ENCODE data around the gene NXN.

NXN gene

DNA sequence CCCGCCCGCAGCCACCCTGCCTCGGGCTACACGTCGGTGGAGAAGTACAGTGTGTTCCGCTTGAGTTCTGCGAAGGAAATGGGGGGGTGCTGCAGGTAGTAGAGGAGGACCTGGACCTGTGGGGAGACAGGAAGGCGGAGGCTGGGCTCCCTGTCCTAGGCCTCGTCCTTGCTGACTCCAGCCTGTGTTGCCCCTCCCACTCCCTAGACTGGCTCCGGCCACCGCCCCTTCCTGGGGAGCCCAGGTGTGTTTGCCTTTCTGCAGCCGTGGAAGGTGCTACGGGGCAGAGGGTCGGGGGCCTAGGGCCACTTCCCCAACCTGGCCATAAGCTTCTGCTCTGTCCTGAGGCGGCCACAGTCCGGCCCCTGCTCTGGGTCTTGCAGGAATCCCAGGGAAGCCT is 26.5 kb upstream of the NXN start:
- Histone ChIP-seq H3K4me1 (ENCODE audit: control insufficient read depth in 1 of 2, insufficient read depth in 2 of 2, low read length in 2 of 2) (peaks cover 7 to 28% of the 10 kb centered on the region in 2 donors), H3K36me3 (ENCODE audit: control insufficient read depth in 1 of 2, insufficient read depth in 2 of 2, low read length in 2 of 2) (peaks cover 59 to 92% of the 10 kb centered on the region in 2 donors), H3K9ac (ENCODE audit: low read depth in 1 of 2, low read length in 2 of 2) (no peak overlapping the region), H3K4me3 (ENCODE audit: low read depth in 1 of 2, low read length in 2 of 2) (no peak overlapping the region), H3K27ac (ENCODE audit: low read depth, low read length) (peak overlapping the region; percentile 20), H3K9me3 (ENCODE audit: control insufficient read depth in 1 of 2, low read length in 2 of 2) (no peaks in the 10 kb centered on the region), H3K27me3 (ENCODE audit: control insufficient read depth in 1 of 2, insufficient read depth in 2 of 2, low read length in 2 of 2) (no peaks in the 10 kb centered on the region)

DNA sequence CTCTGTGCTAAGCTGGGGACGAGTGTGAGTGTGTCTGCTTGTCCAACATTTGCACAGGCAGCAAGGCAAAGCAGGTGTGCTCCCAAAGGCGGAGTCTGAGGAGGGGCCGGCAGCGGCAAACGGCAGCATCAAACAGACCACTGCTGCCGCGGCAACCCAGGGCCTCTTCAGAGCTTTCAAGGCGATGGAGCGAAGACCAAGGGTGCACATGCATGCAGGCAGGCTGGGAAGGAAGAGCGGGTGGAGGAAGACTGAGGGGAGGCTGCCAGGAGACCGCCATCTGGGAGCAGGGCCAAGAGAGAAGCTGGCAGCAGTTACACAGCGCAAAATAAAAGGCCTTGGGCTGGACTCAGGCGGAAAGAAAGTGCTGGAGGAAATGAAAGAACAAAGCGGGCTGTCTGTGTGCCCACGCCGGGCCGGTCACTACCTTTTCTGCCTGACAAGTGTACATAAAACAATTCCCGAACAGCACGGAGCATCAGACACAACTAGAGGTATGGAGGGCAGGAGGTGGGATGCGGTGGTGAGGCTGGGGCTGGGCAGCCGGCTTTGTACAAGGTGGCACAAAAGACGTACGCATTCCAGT is 25.9 kb upstream of the NXN start:
- no peak overlapping the region for H3K27ac ChIP-seq (ENCODE audit: low read depth, low read length)
- no peaks in the 10 kb centered on the region for H3K9me3 ChIP-seq (ENCODE audit: control insufficient read depth in 1 of 2, low read length in 2 of 2)
- H3K4me3 ChIP-seq (ENCODE audit: low read depth in 1 of 2, low read length in 2 of 2), result no peak overlapping the region
- H3K27me3 ChIP-seq (ENCODE audit: control insufficient read depth in 1 of 2, insufficient read depth in 2 of 2, low read length in 2 of 2), result no peaks in the 10 kb centered on the region
- no peak overlapping the region for H3K9ac ChIP-seq (ENCODE audit: low read depth in 1 of 2, low read length in 2 of 2)
- H3K4me1 ChIP-seq (ENCODE audit: control insufficient read depth in 1 of 2, insufficient read depth in 2 of 2, low read length in 2 of 2), result peaks cover 7 to 33% of the 10 kb centered on the region in 2 donors
- peaks cover 54 to 92% of the 10 kb centered on the region in 2 donors for H3K36me3 ChIP-seq (ENCODE audit: control insufficient read depth in 1 of 2, insufficient read depth in 2 of 2, low read length in 2 of 2)

DNA sequence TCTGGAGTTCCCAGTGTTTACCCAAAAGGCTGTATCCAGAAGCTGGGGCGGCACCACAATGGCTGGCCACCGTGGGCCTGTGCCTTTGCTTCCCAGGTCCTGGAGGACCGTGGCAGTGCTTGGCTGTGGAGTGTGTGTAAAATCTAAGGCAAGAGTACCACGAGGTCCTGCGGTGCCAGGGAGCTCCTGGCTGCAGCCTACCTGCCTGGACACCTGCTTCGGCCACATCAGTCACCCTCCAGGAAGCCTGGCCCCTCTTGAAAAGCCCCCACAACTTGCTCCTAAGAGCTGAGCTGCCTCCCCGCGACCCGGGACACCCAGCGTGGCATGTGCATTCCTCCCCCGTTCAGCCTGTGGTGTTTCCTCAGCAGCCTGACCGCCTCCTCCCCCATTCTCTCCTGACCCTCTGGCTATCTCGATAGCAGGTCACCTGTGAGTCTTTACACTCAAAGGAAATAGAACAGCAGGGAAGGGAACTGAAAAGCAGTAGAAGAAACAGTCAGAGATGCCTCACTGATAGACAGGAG is 25.3 kb upstream of the NXN start:
- no peak overlapping the region for H3K27ac ChIP-seq (ENCODE audit: low read depth, low read length)
- no peak overlapping the region for H3K4me3 ChIP-seq (ENCODE audit: low read depth in 1 of 2, low read length in 2 of 2)
- peaks cover 7 to 34% of the 10 kb centered on the region in 2 donors for H3K4me1 ChIP-seq (ENCODE audit: control insufficient read depth in 1 of 2, insufficient read depth in 2 of 2, low read length in 2 of 2)
- peaks cover 48 to 89% of the 10 kb centered on the region in 2 donors for H3K36me3 ChIP-seq (ENCODE audit: control insufficient read depth in 1 of 2, insufficient read depth in 2 of 2, low read length in 2 of 2)
- no peaks in the 10 kb centered on the region for H3K27me3 ChIP-seq (ENCODE audit: control insufficient read depth in 1 of 2, insufficient read depth in 2 of 2, low read length in 2 of 2)
- H3K9me3 ChIP-seq (ENCODE audit: control insufficient read depth in 1 of 2, low read length in 2 of 2), result no peaks in the 10 kb centered on the region
- no peak overlapping the region for H3K9ac ChIP-seq (ENCODE audit: low read depth in 1 of 2, low read length in 2 of 2)

DNA sequence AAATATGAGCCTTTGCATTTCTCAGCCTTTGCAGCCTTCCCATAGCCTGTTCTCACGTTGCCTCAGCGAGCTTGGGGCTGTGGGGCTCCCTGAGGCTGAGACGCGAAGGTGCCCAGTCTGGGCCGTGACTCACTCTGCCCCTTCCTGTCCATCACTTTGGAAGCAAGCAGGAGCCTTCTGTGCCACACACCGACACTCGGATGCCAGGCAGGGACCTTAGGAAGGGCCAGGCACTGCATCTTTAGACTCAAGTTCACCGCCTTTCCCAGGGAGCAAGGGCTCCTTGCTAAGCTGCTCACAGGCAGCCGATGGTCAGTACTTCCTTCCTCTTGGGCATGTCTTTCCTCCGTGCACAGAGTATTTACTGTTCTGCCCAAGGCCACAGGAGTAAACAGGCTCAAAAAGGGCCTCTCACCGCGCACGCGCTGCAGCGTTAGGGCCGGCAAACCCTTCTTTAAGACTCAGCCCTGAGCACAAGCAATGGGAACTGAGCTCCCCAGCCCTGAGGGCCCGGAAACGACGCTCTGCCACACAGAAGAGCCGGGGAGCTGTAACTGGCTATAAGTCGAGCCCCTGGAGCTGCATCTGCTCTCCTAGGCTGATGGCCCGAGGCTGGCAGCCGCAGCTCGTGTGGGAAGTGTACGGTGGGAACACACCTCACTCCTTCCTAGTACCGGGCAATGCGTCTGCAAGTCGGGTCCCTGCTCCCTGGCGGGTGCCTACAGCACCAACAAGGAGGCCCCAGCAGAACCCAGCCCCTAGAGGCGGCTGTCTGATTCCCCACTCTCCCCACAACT is 24.6 kb upstream of the NXN start:
- Histone ChIP-seq H3K4me3 (ENCODE audit: low read depth in 1 of 2, low read length in 2 of 2) (no peak overlapping the region), H3K9me3 (ENCODE audit: control insufficient read depth in 1 of 2, low read length in 2 of 2) (no peaks in the 10 kb centered on the region), H3K27ac (ENCODE audit: low read depth, low read length) (no peak overlapping the region), H3K9ac (ENCODE audit: low read depth in 1 of 2, low read length in 2 of 2) (no peak overlapping the region), H3K36me3 (ENCODE audit: control insufficient read depth in 1 of 2, insufficient read depth in 2 of 2, low read length in 2 of 2) (peaks cover 50 to 89% of the 10 kb centered on the region in 2 donors), H3K4me1 (ENCODE audit: control insufficient read depth in 1 of 2, insufficient read depth in 2 of 2, low read length in 2 of 2) (peaks cover 7 to 34% of the 10 kb centered on the region in 2 donors), H3K27me3 (ENCODE audit: control insufficient read depth in 1 of 2, insufficient read depth in 2 of 2, low read length in 2 of 2) (no peaks in the 10 kb centered on the region)

DNA sequence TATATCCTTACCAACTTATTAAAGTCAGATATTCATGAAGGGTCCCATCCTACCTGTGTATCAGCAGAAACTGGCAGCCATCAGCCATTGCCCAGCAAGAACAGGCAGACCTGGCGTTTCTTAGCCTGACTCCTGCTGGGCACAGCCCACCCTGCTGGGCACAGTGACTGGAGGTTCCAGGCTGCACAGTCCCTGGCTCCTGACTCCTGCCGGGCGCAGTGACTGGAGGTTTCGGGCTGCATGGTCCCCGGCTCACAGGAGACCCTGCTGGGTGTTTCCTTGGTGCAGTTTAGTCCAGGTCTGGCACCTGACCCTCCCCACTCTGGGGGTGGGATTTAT is 24.0 kb upstream of the NXN start:
- Histone ChIP-seq H3K27ac (ENCODE audit: low read depth, low read length) (no peak overlapping the region), H3K4me1 (ENCODE audit: control insufficient read depth in 1 of 2, insufficient read depth in 2 of 2, low read length in 2 of 2) (peaks cover 11 to 35% of the 10 kb centered on the region in 2 donors), H3K36me3 (ENCODE audit: control insufficient read depth in 1 of 2, insufficient read depth in 2 of 2, low read length in 2 of 2) (peaks cover 50 to 85% of the 10 kb centered on the region in 2 donors), H3K9ac (ENCODE audit: low read depth in 1 of 2, low read length in 2 of 2) (no peak overlapping the region), H3K27me3 (ENCODE audit: control insufficient read depth in 1 of 2, insufficient read depth in 2 of 2, low read length in 2 of 2) (no peaks in the 10 kb centered on the region), H3K4me3 (ENCODE audit: low read depth in 1 of 2, low read length in 2 of 2) (no peak overlapping the region), H3K9me3 (ENCODE audit: control insufficient read depth in 1 of 2, low read length in 2 of 2) (no peaks in the 10 kb centered on the region)

DNA sequence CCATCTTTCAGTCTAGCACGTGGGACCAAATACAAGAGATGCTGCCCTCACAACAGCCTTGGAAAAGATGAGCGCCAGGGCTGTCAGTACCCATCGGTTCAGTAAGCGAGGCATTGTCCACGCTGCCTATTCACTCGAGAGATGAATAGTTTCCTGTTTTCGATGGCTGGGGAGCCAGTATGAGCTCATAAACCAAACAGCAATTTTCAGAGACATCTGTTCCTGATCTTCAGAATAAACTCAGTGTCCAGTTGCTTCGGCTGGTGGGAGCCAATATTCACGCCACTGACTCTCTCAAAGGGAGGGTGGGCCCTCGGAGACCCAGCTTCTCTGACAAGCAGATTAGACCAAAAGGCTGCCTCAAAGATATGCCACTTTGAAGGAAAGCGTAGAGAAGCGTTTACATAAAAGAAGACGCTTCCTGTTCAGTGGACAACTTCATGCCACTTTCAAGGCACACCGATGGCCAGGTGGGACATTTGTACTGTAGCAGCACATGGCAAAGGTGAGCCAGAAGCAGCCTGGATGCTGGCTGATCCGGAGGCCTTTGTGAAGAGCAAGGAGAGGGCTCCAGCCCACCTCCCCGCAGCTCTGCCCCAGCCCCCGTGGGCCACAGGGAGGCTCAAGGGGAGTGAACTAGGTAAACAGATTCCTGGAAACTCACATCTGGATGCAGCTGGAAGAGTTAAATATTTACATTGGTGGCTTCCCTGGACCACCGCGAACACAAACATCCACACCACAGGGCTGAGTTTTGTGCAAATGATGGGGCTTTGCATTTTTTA is 23.4 kb upstream of the NXN start:
- H3K4me1 ChIP-seq (ENCODE audit: control insufficient read depth in 1 of 2, insufficient read depth in 2 of 2, low read length in 2 of 2), result peaks cover 18 to 42% of the 10 kb centered on the region in 2 donors
- no peak overlapping the region for H3K9ac ChIP-seq (ENCODE audit: low read depth in 1 of 2, low read length in 2 of 2)
- no peaks in the 10 kb centered on the region for H3K9me3 ChIP-seq (ENCODE audit: control insufficient read depth in 1 of 2, low read length in 2 of 2)
- H3K36me3 ChIP-seq (ENCODE audit: control insufficient read depth in 1 of 2, insufficient read depth in 2 of 2, low read length in 2 of 2), result peaks cover 46 to 79% of the 10 kb centered on the region in 2 donors
- H3K27ac ChIP-seq (ENCODE audit: low read depth, low read length), result no peak overlapping the region
- no peak overlapping the region for H3K4me3 ChIP-seq (ENCODE audit: low read depth in 1 of 2, low read length in 2 of 2)
- no peaks in the 10 kb centered on the region for H3K27me3 ChIP-seq (ENCODE audit: control insufficient read depth in 1 of 2, insufficient read depth in 2 of 2, low read length in 2 of 2)

DNA sequence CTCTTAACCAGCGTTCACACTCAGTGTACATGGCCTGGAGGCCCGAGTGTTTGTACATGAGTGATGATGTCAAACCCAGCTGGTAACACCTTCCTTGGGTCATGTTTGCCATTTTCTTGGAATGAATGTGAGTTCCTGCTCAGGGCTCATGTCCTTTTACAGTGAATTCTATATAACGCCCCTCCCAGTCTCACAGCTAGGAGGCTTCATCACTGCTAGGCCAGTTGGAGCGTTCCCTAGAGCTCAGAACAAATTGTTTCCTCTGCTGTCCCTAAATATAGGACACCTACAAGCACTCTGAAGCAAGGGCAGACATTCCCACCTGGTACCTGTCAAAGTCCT is 22.8 kb upstream of the NXN start:
- Histone ChIP-seq H3K36me3 (ENCODE audit: control insufficient read depth in 1 of 2, insufficient read depth in 2 of 2, low read length in 2 of 2) (peaks cover 41 to 73% of the 10 kb centered on the region in 2 donors), H3K9me3 (ENCODE audit: control insufficient read depth in 1 of 2, low read length in 2 of 2) (no peaks in the 10 kb centered on the region), H3K4me3 (ENCODE audit: low read depth in 1 of 2, low read length in 2 of 2) (no peak overlapping the region), H3K27me3 (ENCODE audit: control insufficient read depth in 1 of 2, insufficient read depth in 2 of 2, low read length in 2 of 2) (no peaks in the 10 kb centered on the region), H3K4me1 (ENCODE audit: control insufficient read depth in 1 of 2, insufficient read depth in 2 of 2, low read length in 2 of 2) (peaks cover 21 to 48% of the 10 kb centered on the region in 2 donors), H3K9ac (ENCODE audit: low read depth in 1 of 2, low read length in 2 of 2) (no peak overlapping the region), H3K27ac (ENCODE audit: low read depth, low read length) (no peak overlapping the region)

DNA sequence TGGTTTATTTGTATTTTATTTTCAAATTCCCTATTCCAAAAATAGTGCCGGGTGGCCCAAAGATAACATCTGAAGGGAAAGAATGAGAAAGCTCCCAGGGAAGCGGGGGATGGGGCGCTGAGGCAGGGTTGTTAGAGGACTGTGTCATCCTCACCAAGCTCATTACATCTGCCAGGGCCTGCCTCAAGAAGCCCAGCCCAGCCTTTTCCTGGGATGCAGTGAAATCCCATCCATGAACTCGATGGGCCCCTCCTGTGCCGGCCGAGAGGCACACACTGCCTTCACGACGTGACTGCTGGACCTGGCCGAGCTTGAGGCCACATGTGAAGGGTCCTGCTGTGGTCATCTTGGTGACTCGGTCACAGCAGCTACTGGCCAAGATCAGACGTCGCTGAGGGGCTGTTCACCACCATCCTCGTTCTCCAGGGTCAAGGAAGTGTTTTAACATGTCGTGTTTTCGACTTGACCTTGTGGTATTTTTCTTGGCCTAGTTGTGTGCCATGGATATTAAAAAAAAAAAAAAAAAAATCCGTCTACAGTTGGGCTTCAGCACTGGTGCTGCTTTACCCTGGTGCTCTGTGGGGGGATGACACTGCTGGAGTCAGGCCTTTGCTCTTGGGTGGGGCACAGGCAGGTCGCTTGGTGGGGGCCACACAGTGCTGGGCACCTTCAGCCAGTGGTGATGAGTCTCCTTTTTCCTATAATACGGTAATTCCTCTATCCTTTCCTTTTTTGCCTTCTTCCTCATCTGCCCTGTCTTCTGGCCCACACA is 22.2 kb upstream of the NXN start:
- Histone ChIP-seq H3K9ac (ENCODE audit: low read depth in 1 of 2, low read length in 2 of 2) (no peak overlapping the region), H3K36me3 (ENCODE audit: control insufficient read depth in 1 of 2, insufficient read depth in 2 of 2, low read length in 2 of 2) (peaks cover 36 to 68% of the 10 kb centered on the region in 2 donors), H3K4me1 (ENCODE audit: control insufficient read depth in 1 of 2, insufficient read depth in 2 of 2, low read length in 2 of 2) (peaks cover 21 to 51% of the 10 kb centered on the region in 2 donors)

DNA sequence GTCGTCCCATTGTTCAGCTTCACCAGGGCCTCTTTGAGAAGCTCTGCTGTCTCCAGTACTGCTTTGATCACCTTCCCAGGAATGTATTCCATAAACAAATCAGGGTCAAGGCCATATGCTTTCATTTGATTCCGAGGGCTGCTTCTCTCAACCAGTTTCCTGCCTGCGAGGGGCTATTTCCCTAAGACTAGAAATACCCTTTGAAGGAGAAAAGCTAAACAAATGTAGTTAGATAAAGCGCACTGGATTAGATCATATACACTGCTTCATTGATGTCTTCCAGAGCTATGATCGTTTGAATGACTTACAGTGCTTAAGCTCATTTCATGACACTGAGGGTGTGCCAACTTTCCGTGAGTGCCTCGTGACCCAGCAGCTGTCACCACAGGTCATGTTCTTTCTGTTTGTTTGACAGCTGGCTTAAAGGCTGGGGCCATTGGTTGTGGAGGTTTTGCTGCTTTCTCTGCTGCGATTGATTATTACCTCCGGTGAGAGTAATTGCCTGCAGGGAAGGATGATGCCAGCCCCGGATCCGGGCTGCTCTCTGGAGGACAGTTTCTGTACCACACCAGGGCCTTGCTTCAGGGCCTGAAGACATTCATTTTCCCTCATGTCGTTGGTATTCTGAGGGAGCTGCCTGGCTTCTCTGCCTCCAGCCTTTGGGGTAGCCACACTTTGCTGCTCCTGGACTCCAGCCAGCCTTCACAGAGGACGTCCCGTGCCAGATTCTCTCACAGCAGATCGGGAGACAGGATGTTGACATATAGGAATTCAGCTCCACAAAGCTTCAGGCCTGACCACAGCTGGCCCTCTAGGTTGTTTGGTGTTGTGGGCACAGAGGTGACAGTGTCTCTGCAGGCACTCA is 21.3 kb upstream of the NXN start:
- Histone ChIP-seq H3K36me3 (ENCODE audit: control insufficient read depth in 1 of 2, insufficient read depth in 2 of 2, low read length in 2 of 2) (peaks cover 31 to 60% of the 10 kb centered on the region in 2 donors), H3K9ac (ENCODE audit: low read depth in 1 of 2, low read length in 2 of 2) (no peak overlapping the region), H3K4me1 (ENCODE audit: control insufficient read depth in 1 of 2, insufficient read depth in 2 of 2, low read length in 2 of 2) (peaks cover 21 to 51% of the 10 kb centered on the region in 2 donors), H3K27me3 (ENCODE audit: control insufficient read depth in 1 of 2, insufficient read depth in 2 of 2, low read length in 2 of 2) (no peaks in the 10 kb centered on the region), H3K27ac (ENCODE audit: low read depth, low read length) (no peak overlapping the region), H3K4me3 (ENCODE audit: low read depth in 1 of 2, low read length in 2 of 2) (no peak overlapping the region), H3K9me3 (ENCODE audit: control insufficient read depth in 1 of 2, low read length in 2 of 2) (no peaks in the 10 kb centered on the region)

More for the DNA sequence above, 22.2 kb upstream of the NXN start:
- H3K27ac ChIP-seq (ENCODE audit: low read depth, low read length), result peak overlapping the region; percentile 28
- H3K4me3 ChIP-seq (ENCODE audit: low read depth in 1 of 2, low read length in 2 of 2), result no peak overlapping the region
- H3K27me3 ChIP-seq (ENCODE audit: control insufficient read depth in 1 of 2, insufficient read depth in 2 of 2, low read length in 2 of 2), result no peaks in the 10 kb centered on the region
- H3K9me3 ChIP-seq (ENCODE audit: control insufficient read depth in 1 of 2, low read length in 2 of 2), result no peaks in the 10 kb centered on the region
